Measurements from ENCODE around the gene PIP5K1B. TPM values are rescaled to one million over a fixed set of nuclear protein-coding genes. Genes with fewer than 3 reads are reported as not detected.

PIP5K1B gene
- total and polyA plus RNA-seq, 2 donors (not counting 3 experiments of a cell fraction or from before 2014, with no cell fraction given), result 0.27 TPM; not detected in 1

DNA sequence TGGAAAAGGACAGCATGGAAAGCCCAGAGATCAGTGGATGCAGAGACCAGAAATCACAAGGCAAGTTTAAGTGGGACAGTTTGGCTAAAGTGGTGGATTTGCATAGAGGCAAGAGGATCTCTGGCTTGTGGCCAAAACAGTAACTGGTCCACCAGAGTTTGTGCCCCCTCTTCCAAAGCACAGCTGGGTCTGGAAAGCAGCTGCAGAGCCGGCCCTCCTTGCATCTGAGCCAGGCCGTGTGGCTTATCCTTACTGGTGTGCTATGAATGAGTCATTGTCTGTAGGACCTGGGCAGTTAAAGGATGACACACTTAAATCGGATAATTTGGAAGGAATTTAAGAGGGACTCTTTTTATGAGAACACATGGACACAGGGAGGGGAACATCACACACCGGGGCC, 146.6 kb downstream of the PIP5K1B start:
- Histone ChIP-seq H3K9me3 (replicated peaks; ENCODE audit: control insufficient read depth, insufficient read depth, low read length) (no peaks in the 10 kb centered on the region), H3K4me1 (ENCODE audit: control insufficient read depth, extremely low read depth, insufficient read depth, low read length) (no peaks in the 10 kb centered on the region), H2AFZ (ENCODE audit: low read depth, low read length) (no peak overlapping the region), H3K9ac (replicated peaks; ENCODE audit: extremely low read depth, insufficient read depth, low read length) (no peak overlapping the region), H3K9me1 (replicated peaks; ENCODE audit: control insufficient read depth, extremely low read depth, insufficient read depth, low read length) (no peaks in the 10 kb centered on the region), H3K27ac (ENCODE audit: insufficient read depth, low read depth, low read length) (no peak overlapping the region), H3K27me3 (ENCODE audit: control insufficient read depth in 2 of 2, insufficient read depth in 2 of 2, low read length in 2 of 2) (peaks cover 2 to 3% of the 10 kb centered on the region in 2 experiments), H3K36me3 (ENCODE audit: control insufficient read depth in 2 of 2, extremely low read depth in 1 of 2, insufficient read depth in 2 of 2, low read length in 2 of 2) (no peaks in the 10 kb centered on the region), H4K20me1 (replicated peaks; ENCODE audit: control insufficient read depth, extremely low read depth, insufficient read depth, low read length) (no peaks in the 10 kb centered on the region), H3K79me2 (ENCODE audit: control insufficient read depth, insufficient read depth, low read length) (no peaks in the 10 kb centered on the region), H3K4me3 (replicated peaks in 1 of 3; ENCODE audit: insufficient read depth in 1 of 3, low read depth in 1 of 3, low read length in 3 of 3) (no peak overlapping the region), H3K4me2 (ENCODE audit: insufficient read depth, low read length) (no peak overlapping the region)
- intact Hi-C loops (cut with micrococcal nuclease) (no loop called here), dilution Hi-C loops (cut with MboI; ENCODE audit: extremely low pct_ligation_motif_present, low sequenced_read_pairs) (no loop called here)
- no peak for FAIRE-seq
- ChIA-PET POLR2A (no interaction called here), CTCF (no interaction called here)
- no peak for DNase-seq (ENCODE audit: low read depth, low spot score)
- no peak for TF ChIP-seq FOS (IDR thresholded peaks at IDR 0.05; ENCODE audit: borderline replicate concordance, insufficient read depth, low read length)
- TF ChIP-seq, protein P1, sequence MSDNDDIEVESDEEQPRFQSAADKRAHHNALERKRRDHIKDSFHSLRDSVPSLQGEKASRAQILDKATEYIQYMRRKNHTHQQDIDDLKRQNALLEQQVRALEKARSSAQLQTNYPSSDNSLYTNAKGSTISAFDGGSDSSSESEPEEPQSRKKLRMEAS (IDR thresholded peaks at IDR 0.05; ENCODE audit: insufficient read depth, insufficient read length), result no peak
- no peak for TF ChIP-seq MYC (IDR thresholded peaks at IDR 0.05; ENCODE audit: low read depth, low read length)
- no peak for TF ChIP-seq POLR2A (IDR thresholded peaks at IDR 0.05; ENCODE audit: low read depth, low read length)
- TF ChIP-seq JUN (IDR thresholded peaks at IDR 0.05; ENCODE audit: borderline replicate concordance, insufficient read depth, insufficient read length, low read depth), result no peak
- TF ChIP-seq, protein P2, sequence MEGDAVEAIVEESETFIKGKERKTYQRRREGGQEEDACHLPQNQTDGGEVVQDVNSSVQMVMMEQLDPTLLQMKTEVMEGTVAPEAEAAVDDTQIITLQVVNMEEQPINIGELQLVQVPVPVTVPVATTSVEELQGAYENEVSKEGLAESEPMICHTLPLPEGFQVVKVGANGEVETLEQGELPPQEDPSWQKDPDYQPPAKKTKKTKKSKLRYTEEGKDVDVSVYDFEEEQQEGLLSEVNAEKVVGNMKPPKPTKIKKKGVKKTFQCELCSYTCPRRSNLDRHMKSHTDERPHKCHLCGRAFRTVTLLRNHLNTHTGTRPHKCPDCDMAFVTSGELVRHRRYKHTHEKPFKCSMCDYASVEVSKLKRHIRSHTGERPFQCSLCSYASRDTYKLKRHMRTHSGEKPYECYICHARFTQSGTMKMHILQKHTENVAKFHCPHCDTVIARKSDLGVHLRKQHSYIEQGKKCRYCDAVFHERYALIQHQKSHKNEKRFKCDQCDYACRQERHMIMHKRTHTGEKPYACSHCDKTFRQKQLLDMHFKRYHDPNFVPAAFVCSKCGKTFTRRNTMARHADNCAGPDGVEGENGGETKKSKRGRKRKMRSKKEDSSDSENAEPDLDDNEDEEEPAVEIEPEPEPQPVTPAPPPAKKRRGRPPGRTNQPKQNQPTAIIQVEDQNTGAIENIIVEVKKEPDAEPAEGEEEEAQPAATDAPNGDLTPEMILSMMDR (IDR thresholded peaks at IDR 0.05; ENCODE audit: extremely low read depth in 1 of 2, insufficient read depth in 1 of 2, low read depth in 1 of 2, low read length in 2 of 2), result no peak
- no peak for TF ChIP-seq POLR2AphosphoS5 (IDR thresholded peaks at IDR 0.05; ENCODE audit: insufficient read depth, low read depth, low read length)
- no peak for TF ChIP-seq EZH2 (IDR thresholded peaks at IDR 0.05; ENCODE audit: borderline replicate concordance, low read depth, low read length, severe bottlenecking)
- no peak for TF ChIP-seq GATA2 (IDR thresholded peaks at IDR 0.05; ENCODE audit: insufficient read depth, insufficient read length, low read depth, low read length)
- no TSS peak for BruUV-seq (replicated peaks)
